Sigmoid colon (tissue), 4 donors: ENCODE results near the gene OR5AU1.
"Not testable (repeated sequence)": the region's sequence is repeated elsewhere in the genome, so short reads cannot be mapped to it uniquely, and the experiment has no call there.

Experiments
- EP300 ChIP-seq, 4 donors: sonication (generic); formaldehyde crosslinking; IDR thresholded peaks; one replicate each; pipeline ENCODE4 v1.6.1; 2017; ENCODE audit warnings: antibody characterized with exemption in 4 of 4
- POLR2A ChIP-seq, 2 donors: fragments of 450-650 bp; IDR thresholded peaks; one replicate each; pipeline ENCODE4 v1.6.1; 2016; ENCODE audit warnings: antibody characterized with exemption in 2 of 2, mild to moderate bottlenecking in 2 of 2, moderate library complexity in 2 of 2
- POLR2AphosphoS5 ChIP-seq, 4 donors: sonication (generic); formaldehyde crosslinking; IDR thresholded peaks; one replicate each; pipeline ENCODE4 v1.6.1; 2017; ENCODE audit warnings: antibody characterized with exemption in 4 of 4
- TF ChIP-seq, protein P1 (sequence below), 4 experiments: fragments of 450-650 bp in 3 of 4; fragments of 200-600 bp in 1 of 4; IDR thresholded peaks; one replicate each; pipeline ENCODE4 v1.5.1; 2016 to 2019; ENCODE audit warnings: antibody characterized with exemption in 4 of 4, mild to moderate bottlenecking in 3 of 4, moderate library complexity in 2 of 4

GRCh38 chr14:21158175-21158574, 2.3 kb upstream of the OR5AU1 start:
- not testable (repeated sequence) for TF ChIP-seq POLR2AphosphoS5, POLR2A, EP300 (IDR thresholded peaks at IDR 0.05)
- TF ChIP-seq, protein P1, sequence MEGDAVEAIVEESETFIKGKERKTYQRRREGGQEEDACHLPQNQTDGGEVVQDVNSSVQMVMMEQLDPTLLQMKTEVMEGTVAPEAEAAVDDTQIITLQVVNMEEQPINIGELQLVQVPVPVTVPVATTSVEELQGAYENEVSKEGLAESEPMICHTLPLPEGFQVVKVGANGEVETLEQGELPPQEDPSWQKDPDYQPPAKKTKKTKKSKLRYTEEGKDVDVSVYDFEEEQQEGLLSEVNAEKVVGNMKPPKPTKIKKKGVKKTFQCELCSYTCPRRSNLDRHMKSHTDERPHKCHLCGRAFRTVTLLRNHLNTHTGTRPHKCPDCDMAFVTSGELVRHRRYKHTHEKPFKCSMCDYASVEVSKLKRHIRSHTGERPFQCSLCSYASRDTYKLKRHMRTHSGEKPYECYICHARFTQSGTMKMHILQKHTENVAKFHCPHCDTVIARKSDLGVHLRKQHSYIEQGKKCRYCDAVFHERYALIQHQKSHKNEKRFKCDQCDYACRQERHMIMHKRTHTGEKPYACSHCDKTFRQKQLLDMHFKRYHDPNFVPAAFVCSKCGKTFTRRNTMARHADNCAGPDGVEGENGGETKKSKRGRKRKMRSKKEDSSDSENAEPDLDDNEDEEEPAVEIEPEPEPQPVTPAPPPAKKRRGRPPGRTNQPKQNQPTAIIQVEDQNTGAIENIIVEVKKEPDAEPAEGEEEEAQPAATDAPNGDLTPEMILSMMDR (IDR thresholded peaks at IDR 0.05) = not testable (repeated sequence)
